Panc1 (cell line): ENCODE results near the gene GDI1. TPM values are rescaled to one million over a fixed set of nuclear protein-coding genes. Genes with fewer than 3 reads are reported as not detected.
A peak's percentile ranks its signal among the peaks of the same experiment; 100 is the strongest.

Experiments
- ATAC-seq: fragments of 200-7000 bp; cut with Tn5 transposase; 2 replicates; pipeline ENCODE4 v1.9.1; 2020; ENCODE audit warnings: mild to moderate bottlenecking, moderate library complexity
- BruUV-seq: library from RNA; stranded (reverse); fragments of 400-500 nt; replicated peaks from 2 replicates; lab custom pipeline; 2021; lab: Mats Ljungman, UMichigan
- CTCF ChIA-PET: fragments of 300-600 bp; sonication (Branson Sonifier 250); formaldehyde crosslinking; loops from one replicate; lab custom pipeline; 2022; ENCODE audit warnings: antibody characterized with exemption; lab: Charles Lee
- POLR2A ChIA-PET: fragments of 300-600 bp; sonication (Branson Sonifier 250); formaldehyde crosslinking; loops from one replicate; lab custom pipeline; 2022; ENCODE audit warnings: antibody characterized with exemption; lab: Charles Lee
- DNase-seq: peaks from one replicate; pipeline ENCODE4 v3.0.0-alpha.2; 2010; ENCODE audit warnings: low read depth, low spot score
- H3K27ac ChIP-seq: 2 replicates; pipeline ENCODE4 v1.5.1; 2011; ENCODE audit warnings: mild to moderate bottlenecking, low read length, inconsistent platforms
- H3K27me3 ChIP-seq: fragments of 200-500 bp; sonication (Bioruptor generic); 2 replicates; pipeline ENCODE4 v1.6.0; 2014; ENCODE audit warnings: low read length, inconsistent platforms; ENCODE audit not compliant: control insufficient read depth, insufficient read depth
- H3K36me3 ChIP-seq: fragments of 200-500 bp; sonication (Bioruptor generic); 2 replicates; pipeline ENCODE4 v1.5.1; 2014; ENCODE audit warnings: inconsistent platforms, mild to moderate bottlenecking, low read length, moderate library complexity; ENCODE audit not compliant: control insufficient read depth, insufficient read depth
- H3K4me1 ChIP-seq: 2 replicates; pipeline ENCODE4 v1.5.1; 2011; ENCODE audit warnings: inconsistent platforms, mild to moderate bottlenecking, low read length, moderate library complexity; ENCODE audit not compliant: control insufficient read depth, insufficient read depth
- H3K4me3 ChIP-seq, 2 experiments: 2 replicates each; pipeline ENCODE4 v1.5.1; 2011 to 2012; ENCODE audit warnings: low read depth in 2 of 2, low read length in 2 of 2, mild to moderate bottlenecking in 2 of 2, inconsistent platforms in 1 of 2, moderate library complexity in 1 of 2
- H3K9me3 ChIP-seq: fragments of 200-500 bp; sonication (Bioruptor generic); 2 replicates; pipeline ENCODE4 v1.5.1; 2014; ENCODE audit warnings: low read depth, mild to moderate bottlenecking, inconsistent platforms, low read length, moderate library complexity; ENCODE audit not compliant: control insufficient read depth, insufficient read depth
- POLR2AphosphoS5 ChIP-seq: IDR thresholded peaks from 2 replicates; pipeline ENCODE4 v1.6.1; 2012; ENCODE audit warnings: mild to moderate bottlenecking, low read depth, low read length, moderate library complexity
- SIN3A ChIP-seq: IDR thresholded peaks from 2 replicates; pipeline ENCODE4 v1.6.1; 2012; ENCODE audit warnings: low read depth, mild to moderate bottlenecking, low read length, moderate library complexity, borderline replicate concordance; ENCODE audit not compliant: insufficient read depth
- TCF7L2 ChIP-seq: IDR thresholded peaks from 2 replicates; pipeline ENCODE4 v1.6.1; 2011; ENCODE audit warnings: mild to moderate bottlenecking, low read depth, low read length, inconsistent platforms
- in situ Hi-C: cut with HindIII; loops from 2 replicates; pipeline ENCODE4 v1.10.0; 2016; ENCODE audit warnings: low sequenced_read_pairs, low pct_unique_long_range_greater_than_20kb
- intact Hi-C: fragments of 100-400 bp; cut with micrococcal nuclease; formaldehyde crosslinking; loops from one replicate; pipeline ENCODE4 v1.10.0; 2022; ENCODE audit not compliant: unreplicated experiment
- total RNA-seq: library from RNA; stranded (reverse); gene quantifications from one replicate; pipeline ENCODE4 v1.2.1, GENCODE V29; 2021; ENCODE audit not compliant: unreplicated experiment
- TF ChIP-seq, protein P1 (sequence below): fragments of 450-650 bp; IDR thresholded peaks from 2 replicates; pipeline ENCODE4 v1.5.1; 2017; ENCODE audit warnings: mild to moderate bottlenecking
- TF ChIP-seq, protein P2 (sequence below), 2 experiments: IDR thresholded peaks; 2 replicates each; pipeline ENCODE4 v1.6.1; 2011 to 2012; ENCODE audit warnings: low read depth in 2 of 2, control low read depth in 1 of 2, low read length in 1 of 2, mild to moderate bottlenecking in 1 of 2, moderate library complexity in 1 of 2; ENCODE audit not compliant: insufficient read depth in 1 of 2

The GDI1 gene
- total RNA-seq, 1 experiment from 2014 or later: 317 TPM

DNA sequence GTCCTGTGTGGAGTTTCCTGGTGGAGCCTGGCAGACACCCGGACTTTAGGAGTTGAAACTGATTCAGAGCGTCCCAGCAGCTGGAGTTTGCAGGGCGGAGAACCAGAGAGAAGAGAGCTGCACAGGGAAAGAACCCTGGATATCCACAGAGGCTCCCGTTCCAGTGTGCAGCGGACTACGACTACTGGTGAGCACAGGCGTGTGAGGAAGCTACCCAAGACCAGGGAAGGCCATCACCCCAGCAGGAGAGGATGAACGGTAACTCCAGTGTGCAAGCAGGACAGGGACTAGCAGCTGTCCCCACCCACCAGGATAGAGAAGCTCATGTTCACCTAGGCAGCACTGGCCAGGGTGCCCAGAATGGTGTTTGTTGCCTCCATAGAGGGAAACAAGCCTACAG, 39.9 kb downstream of the GDI1 start:
- in situ Hi-C loops: no loop called here
- intact Hi-C loops: no loop called here
- no TSS peak for BruUV-seq
- DNase-seq: no peak
- POLR2A ChIA-PET: interaction anchor here (0.6 kb wide), 2 partner anchors 50 to 54 kb away, joined by 11 to 14 read pairs; no protein-coding TSS in a partner anchor
- 0 out of 2 replicates have a peak overlapping the region, but pooled peaks have one; percentile 29 for H3K27ac ChIP-seq
- TF ChIP-seq SIN3A: no peak
- TF ChIP-seq, protein P1, sequence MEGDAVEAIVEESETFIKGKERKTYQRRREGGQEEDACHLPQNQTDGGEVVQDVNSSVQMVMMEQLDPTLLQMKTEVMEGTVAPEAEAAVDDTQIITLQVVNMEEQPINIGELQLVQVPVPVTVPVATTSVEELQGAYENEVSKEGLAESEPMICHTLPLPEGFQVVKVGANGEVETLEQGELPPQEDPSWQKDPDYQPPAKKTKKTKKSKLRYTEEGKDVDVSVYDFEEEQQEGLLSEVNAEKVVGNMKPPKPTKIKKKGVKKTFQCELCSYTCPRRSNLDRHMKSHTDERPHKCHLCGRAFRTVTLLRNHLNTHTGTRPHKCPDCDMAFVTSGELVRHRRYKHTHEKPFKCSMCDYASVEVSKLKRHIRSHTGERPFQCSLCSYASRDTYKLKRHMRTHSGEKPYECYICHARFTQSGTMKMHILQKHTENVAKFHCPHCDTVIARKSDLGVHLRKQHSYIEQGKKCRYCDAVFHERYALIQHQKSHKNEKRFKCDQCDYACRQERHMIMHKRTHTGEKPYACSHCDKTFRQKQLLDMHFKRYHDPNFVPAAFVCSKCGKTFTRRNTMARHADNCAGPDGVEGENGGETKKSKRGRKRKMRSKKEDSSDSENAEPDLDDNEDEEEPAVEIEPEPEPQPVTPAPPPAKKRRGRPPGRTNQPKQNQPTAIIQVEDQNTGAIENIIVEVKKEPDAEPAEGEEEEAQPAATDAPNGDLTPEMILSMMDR: no peak
- TF ChIP-seq TCF7L2: no peak
- TF ChIP-seq POLR2AphosphoS5: peak; percentile 47; the same call in 1 of the 2 replicates
- TF ChIP-seq, protein P2, sequence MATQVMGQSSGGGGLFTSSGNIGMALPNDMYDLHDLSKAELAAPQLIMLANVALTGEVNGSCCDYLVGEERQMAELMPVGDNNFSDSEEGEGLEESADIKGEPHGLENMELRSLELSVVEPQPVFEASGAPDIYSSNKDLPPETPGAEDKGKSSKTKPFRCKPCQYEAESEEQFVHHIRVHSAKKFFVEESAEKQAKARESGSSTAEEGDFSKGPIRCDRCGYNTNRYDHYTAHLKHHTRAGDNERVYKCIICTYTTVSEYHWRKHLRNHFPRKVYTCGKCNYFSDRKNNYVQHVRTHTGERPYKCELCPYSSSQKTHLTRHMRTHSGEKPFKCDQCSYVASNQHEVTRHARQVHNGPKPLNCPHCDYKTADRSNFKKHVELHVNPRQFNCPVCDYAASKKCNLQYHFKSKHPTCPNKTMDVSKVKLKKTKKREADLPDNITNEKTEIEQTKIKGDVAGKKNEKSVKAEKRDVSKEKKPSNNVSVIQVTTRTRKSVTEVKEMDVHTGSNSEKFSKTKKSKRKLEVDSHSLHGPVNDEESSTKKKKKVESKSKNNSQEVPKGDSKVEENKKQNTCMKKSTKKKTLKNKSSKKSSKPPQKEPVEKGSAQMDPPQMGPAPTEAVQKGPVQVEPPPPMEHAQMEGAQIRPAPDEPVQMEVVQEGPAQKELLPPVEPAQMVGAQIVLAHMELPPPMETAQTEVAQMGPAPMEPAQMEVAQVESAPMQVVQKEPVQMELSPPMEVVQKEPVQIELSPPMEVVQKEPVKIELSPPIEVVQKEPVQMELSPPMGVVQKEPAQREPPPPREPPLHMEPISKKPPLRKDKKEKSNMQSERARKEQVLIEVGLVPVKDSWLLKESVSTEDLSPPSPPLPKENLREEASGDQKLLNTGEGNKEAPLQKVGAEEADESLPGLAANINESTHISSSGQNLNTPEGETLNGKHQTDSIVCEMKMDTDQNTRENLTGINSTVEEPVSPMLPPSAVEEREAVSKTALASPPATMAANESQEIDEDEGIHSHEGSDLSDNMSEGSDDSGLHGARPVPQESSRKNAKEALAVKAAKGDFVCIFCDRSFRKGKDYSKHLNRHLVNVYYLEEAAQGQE (IDR thresholded peaks at IDR 0.05; ENCODE audit: insufficient read depth in 1 of 2, low read depth in 2 of 2, low read length in 1 of 2): no peak
- ATAC-seq: no peak
- no peaks in the 10 kb centered on the region for H3K36me3 ChIP-seq
- no peaks in the 10 kb centered on the region for H3K9me3 ChIP-seq
- CTCF ChIA-PET: interaction anchor here (1.2 kb wide), 1 partner anchor 14 kb away, joined by 3 read pairs; the partner anchor contains the start of gene SLC10A3
- peaks cover 17% of the 10 kb centered on the region for H3K4me1 ChIP-seq
- no peak overlapping the region for H3K4me3 ChIP-seq
- H3K27me3 ChIP-seq: no peaks in the 10 kb centered on the region

DNA sequence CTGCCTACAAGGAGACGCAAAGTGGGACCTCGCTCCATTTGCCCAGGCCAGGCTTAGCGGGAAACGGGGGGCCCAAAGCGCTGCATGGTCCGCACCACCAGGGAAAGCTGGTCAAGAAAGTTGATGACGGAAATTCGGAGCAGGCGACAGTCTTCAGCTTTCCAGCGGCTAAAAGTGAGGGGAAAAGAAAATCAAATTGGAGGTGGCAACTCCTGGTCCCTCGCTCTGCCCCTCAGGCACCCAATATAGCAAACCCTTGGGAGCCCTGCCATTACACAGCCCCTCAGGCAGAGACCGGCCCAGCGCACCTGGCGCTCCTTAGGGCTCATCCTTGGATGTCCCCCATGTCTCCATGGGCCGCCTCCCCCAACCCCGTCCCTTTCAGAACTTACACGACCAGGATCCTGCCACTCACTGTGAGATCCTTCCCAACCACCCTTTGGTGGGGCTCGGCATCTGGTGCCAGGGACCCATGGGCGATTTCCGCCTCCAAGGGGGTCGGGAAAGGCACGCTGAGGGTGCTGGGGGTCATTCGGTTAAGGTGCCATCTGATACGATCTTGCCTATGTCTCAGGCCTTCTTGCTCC, 41.0 kb downstream of the GDI1 start:
- DNase-seq (no peak), ATAC-seq (0 out of 2 replicates have a peak, but pooled peaks have one; percentile 9)
- Histone ChIP-seq H3K27me3 (no peaks in the 10 kb centered on the region), H3K36me3 (no peaks in the 10 kb centered on the region), H3K27ac (peak overlapping the region; percentile 84), H3K4me3 (peak overlapping the region; percentile 65 to 70), H3K9me3 (no peaks in the 10 kb centered on the region), H3K4me1 (peaks cover 18% of the 10 kb centered on the region)
- in situ Hi-C loops: no loop called here
- BruUV-seq: TSS peak; percentile 100
- CTCF ChIA-PET: interaction anchor here (0.6 to 1.2 kb wide), 3 partner anchors 13 to 105 kb away, joined by 3 to 6 read pairs (median 3); partner anchors contain the start of gene SLC10A3
- POLR2A ChIA-PET: interaction anchor here (0.6 kb wide), 1 partner anchor 21 kb away, joined by 11 read pairs; no protein-coding TSS in a partner anchor
- intact Hi-C loops: no loop called here
- peak; percentile 57 for TF ChIP-seq POLR2AphosphoS5
- TF ChIP-seq, protein P1: no peak
- TF ChIP-seq SIN3A: no peak
